GM23338 (cell line): ENCODE results near the gene CDC42SE1. TPM values are rescaled to one million over a fixed set of nuclear protein-coding genes. Genes with fewer than 3 reads are reported as not detected.

ENCODE experiments used
- REST ChIP-seq: IDR thresholded peaks from one replicate; pipeline ENCODE4 v1.6.1; 2018; ENCODE audit warnings: antibody characterized with exemption; ENCODE audit not compliant: unreplicated experiment
- ZNF331 ChIP-seq: fragments of 250-450 bp; sonication (Bioruptor Pico); IDR thresholded peaks from 2 replicates; pipeline ENCODE4 v1.5.0; 2020; ENCODE audit warnings: low read depth, mild to moderate bottlenecking, moderate library complexity
- polyA plus RNA-seq: library from polyadenylated mRNA; unstranded; fragments of >200 nt; fragmentation: Nextera tagmentation; extraction: Ambion mirVana; gene quantifications from 2 replicates; pipeline ENCODE4 v1.2.1, GENCODE V29; 2016
- small RNA-seq: library from RNA; depleted of rRNA; stranded (forward); fragments of <200 nt; gene quantifications from one replicate; pipeline ENCODE3, GENCODE V24; 2014; ENCODE audit warnings: low replicate concordance
- total RNA-seq: library from RNA; depleted of rRNA; stranded (reverse); fragments of >200 nt; shearing (Covaris generic); gene quantifications from 2 replicates; pipeline ENCODE4 v1.2.3, GENCODE V29; 2014; rRNA removed

Gene CDC42SE1
- total and polyA plus RNA-seq, 2 experiments from 2014 or later = 18.3 to 49.1 TPM

GRCh38 chr1:151001602-151002001, 57.8 kb downstream of the CDC42SE1 start (continued):
- TF ChIP-seq REST = no peak
- TF ChIP-seq ZNF331 (CRISPR knock-in tag) = no peak

Small RNA genes lying within 50 kb of the gene (small RNA-seq; reads per million reads assigned to genes)
- not detected for gene RNU6-884P

Other genes with a start within 250 kb of the CDC42SE1 start
- 30.3 and 31.9 TPM in 2 replicates for gene ARNT, start 183.0 kb downstream of the CDC42SE1 start, total RNA-seq
- gene ARNT, start 183.0 kb downstream of the CDC42SE1 start, polyA plus RNA-seq = 10.5 and 11.4 TPM in 2 replicates
- not detected in 2 replicates for gene CTXND2, start 172.5 kb downstream of the CDC42SE1 start, total RNA-seq
- not detected in 2 replicates for gene CTXND2, start 172.5 kb downstream of the CDC42SE1 start, polyA plus RNA-seq
- 33.0 and 47.4 TPM in 2 replicates for gene SETDB1, start 133.3 kb downstream of the CDC42SE1 start, total RNA-seq
- gene SETDB1, start 133.3 kb downstream of the CDC42SE1 start, polyA plus RNA-seq = 15.1 and 16.9 TPM in 2 replicates
- gene CERS2, start 84.8 kb downstream of the CDC42SE1 start, total RNA-seq = 120 and 122 TPM in 2 replicates
- gene CERS2, start 84.8 kb downstream of the CDC42SE1 start, polyA plus RNA-seq = 75.1 and 83.3 TPM in 2 replicates
- gene ANXA9, start 77.3 kb downstream of the CDC42SE1 start, total RNA-seq = 1.7 and 2.2 TPM in 2 replicates
- gene ANXA9, start 77.3 kb downstream of the CDC42SE1 start, polyA plus RNA-seq = 1.0 and 1.4 TPM in 2 replicates
- 9.7 and 10.3 TPM in 2 replicates for gene MINDY1, start 52.7 kb downstream of the CDC42SE1 start, total RNA-seq
- 4.2 and 4.5 TPM in 2 replicates for gene MINDY1, start 52.7 kb downstream of the CDC42SE1 start, polyA plus RNA-seq
- gene PRUNE1, start 51.2 kb downstream of the CDC42SE1 start, total RNA-seq = 23.7 and 33.2 TPM in 2 replicates
- 14.7 and 16.7 TPM in 2 replicates for gene PRUNE1, start 51.2 kb downstream of the CDC42SE1 start, polyA plus RNA-seq
- 1.2 and 2.4 TPM in 2 replicates for gene BNIPL, start 23.0 kb downstream of the CDC42SE1 start, total RNA-seq
- 0.59 and 0.91 TPM in 2 replicates for gene BNIPL, start 23.0 kb downstream of the CDC42SE1 start, polyA plus RNA-seq
- gene C1orf56, start 11.9 kb downstream of the CDC42SE1 start, total RNA-seq = 1.6 and 3.9 TPM in 2 replicates
- gene C1orf56, start 11.9 kb downstream of the CDC42SE1 start, polyA plus RNA-seq = 26.3 and 27.8 TPM in 2 replicates
- gene MLLT11, start 775 bp upstream of the CDC42SE1 start, total RNA-seq = 10.6 and 11.3 TPM in 2 replicates
- 19.7 and 22.6 TPM in 2 replicates for gene MLLT11, start 775 bp upstream of the CDC42SE1 start, polyA plus RNA-seq
- 2.6 and 2.8 TPM in 2 replicates for gene GABPB2, start 11.1 kb upstream of the CDC42SE1 start, total RNA-seq
- 0.82 and 1.1 TPM in 2 replicates for gene GABPB2, start 11.1 kb upstream of the CDC42SE1 start, polyA plus RNA-seq
- gene SEMA6C, start 87.0 kb upstream of the CDC42SE1 start, total RNA-seq = 12.3 and 24.4 TPM in 2 replicates
- gene SEMA6C, start 87.0 kb upstream of the CDC42SE1 start, polyA plus RNA-seq = 6.2 and 8.5 TPM in 2 replicates
- not detected in 2 replicates for gene TNFAIP8L2, start 97.0 kb upstream of the CDC42SE1 start, total RNA-seq
- 0.40 and 0.49 TPM in 2 replicates for gene TNFAIP8L2, start 97.0 kb upstream of the CDC42SE1 start, polyA plus RNA-seq
- gene LYSMD1, start 106.3 kb upstream of the CDC42SE1 start, total RNA-seq = 5.7 and 6.4 TPM in 2 replicates
- 3.6 and 4.0 TPM in 2 replicates for gene LYSMD1, start 106.3 kb upstream of the CDC42SE1 start, polyA plus RNA-seq
- 26.3 and 27.1 TPM in 2 replicates for gene SCNM1, start 106.5 kb upstream of the CDC42SE1 start, total RNA-seq
- 88.9 and 92.3 TPM in 2 replicates for gene SCNM1, start 106.5 kb upstream of the CDC42SE1 start, polyA plus RNA-seq
- gene TMOD4, start 116.4 kb upstream of the CDC42SE1 start, total RNA-seq = 1.3 TPM in 1 of 2 replicates, not detected in the other
- gene TMOD4, start 116.4 kb upstream of the CDC42SE1 start, polyA plus RNA-seq = not detected in 2 replicates
- gene VPS72, start 130.6 kb upstream of the CDC42SE1 start, total RNA-seq = 60.2 and 64.0 TPM in 2 replicates
- gene VPS72, start 130.6 kb upstream of the CDC42SE1 start, polyA plus RNA-seq = 90.3 and 95.3 TPM in 2 replicates
- 61.4 and 63.3 TPM in 2 replicates for gene PIP5K1A, start 138.9 kb upstream of the CDC42SE1 start, total RNA-seq
- gene PIP5K1A, start 138.9 kb upstream of the CDC42SE1 start, polyA plus RNA-seq = 23.2 and 31.4 TPM in 2 replicates
- 165 and 171 TPM in 2 replicates for gene PSMD4, start 195.1 kb upstream of the CDC42SE1 start, total RNA-seq
- gene PSMD4, start 195.1 kb upstream of the CDC42SE1 start, polyA plus RNA-seq = 235 and 263 TPM in 2 replicates
- gene ZNF687, start 222.7 kb upstream of the CDC42SE1 start, total RNA-seq = 63.1 and 63.9 TPM in 2 replicates
- gene ZNF687, start 222.7 kb upstream of the CDC42SE1 start, polyA plus RNA-seq = 7.7 and 8.2 TPM in 2 replicates